Endothelial cell of coronary artery (primary cell): ENCODE data around the gene FAR2. TPM values are rescaled to one million over a fixed set of nuclear protein-coding genes. Genes with fewer than 3 reads are reported as not detected.

ENCODE experiments used
- total RNA-seq: library from RNA; depleted of rRNA; stranded (reverse); fragments of >200 nt; gene quantifications from 2 replicates; pipeline ENCODE4 v1.2.3, GENCODE V29; 2014

Gene FAR2
- 34.2 and 40.8 TPM in 2 replicates for total RNA-seq

DNA sequence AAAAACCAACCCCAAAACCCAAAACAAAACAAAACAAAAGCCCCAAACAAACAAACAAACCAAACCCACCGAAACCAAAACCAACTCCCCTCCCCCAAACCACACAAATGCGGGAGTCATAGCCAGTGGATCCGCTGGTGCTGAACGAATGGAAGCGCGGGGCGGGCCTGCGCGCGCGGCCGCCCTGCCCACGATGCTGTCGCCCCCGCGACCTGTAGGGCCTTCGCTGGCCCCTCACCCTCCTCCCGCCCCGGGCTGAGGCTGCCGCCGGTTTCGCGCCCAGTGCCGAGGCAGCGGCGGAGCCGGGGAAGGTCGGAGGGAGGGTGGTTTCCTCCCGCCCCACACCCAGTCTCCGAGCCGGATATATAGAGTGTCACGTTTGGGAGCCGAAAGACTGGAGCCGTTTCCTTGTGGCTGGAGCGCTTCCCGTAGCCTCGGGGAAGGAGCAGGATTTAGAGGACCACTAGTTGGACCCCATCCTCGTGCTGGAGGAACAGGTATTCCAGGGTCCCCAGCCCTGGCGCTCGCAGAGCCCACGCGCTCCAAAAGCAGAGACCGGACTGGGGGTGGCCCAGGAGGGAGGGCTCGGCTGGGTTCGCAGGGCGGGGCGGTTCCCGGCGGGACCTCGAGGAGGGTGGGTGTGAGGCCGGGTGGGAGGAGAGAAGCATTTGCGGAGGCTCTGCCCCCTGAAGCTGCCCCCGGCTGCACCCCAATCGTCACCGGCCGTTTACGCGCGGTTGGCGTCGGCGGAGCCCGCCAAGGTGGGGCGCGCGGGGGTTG is at the start of gene FAR2:
FAR2 (plus strand) TSS at position 368 of the 780 bp plus-strand sequence. CDS start 121,172 bp downstream, outside the sequence.

DNA sequence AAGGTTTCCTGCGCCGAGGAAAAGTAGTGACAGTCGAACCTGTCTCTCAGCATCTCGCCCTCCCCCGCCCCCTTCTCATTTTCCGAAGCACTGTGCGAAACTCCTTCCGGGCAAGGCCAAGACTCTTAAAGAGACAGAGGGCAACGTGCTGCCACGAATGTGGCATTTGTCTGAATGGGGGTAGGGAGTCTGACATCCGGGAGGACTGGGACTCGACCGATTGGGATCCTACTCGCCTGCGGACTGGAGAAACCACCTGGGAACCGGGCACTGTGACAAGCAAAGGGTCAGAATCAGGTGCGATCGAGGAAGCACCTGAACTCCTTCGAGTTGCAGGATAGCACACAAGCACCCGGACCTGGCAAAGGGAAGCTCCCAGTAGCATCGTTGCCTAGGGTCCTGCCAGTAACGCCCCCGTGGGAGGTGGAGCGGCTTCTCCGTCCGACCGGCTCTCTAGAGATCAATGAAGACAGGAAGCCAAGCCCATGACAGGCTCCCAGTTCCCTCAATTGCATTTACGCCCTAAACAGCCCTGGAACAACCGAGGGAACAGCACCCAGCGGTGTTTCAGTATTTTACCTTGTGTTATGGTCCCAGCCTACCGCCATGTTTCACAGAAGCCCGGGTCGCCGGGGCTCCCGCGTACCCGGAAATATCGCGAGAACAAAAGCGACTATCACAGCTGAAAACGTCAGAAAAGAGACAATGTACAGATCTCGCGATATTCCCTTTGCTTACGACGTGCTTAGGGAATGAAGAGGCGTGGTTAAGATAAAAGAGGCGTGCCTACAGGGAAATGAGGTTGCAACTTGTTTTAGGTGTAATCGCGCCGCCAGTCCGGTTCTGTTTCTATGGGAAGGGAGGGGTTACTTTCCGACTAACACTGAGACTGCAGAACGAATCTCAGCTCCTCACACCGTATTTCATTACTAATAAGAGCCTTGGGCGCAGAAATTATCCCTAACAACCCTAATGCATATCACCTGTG is 231.8 kb downstream of the FAR2 start, which contains the start of gene ERGIC2:
ERGIC2 (minus strand) TSS at position 637 of the 988 bp plus-strand sequence. CDS start 9,539 bp downstream, outside the sequence.

Other genes with a start within 250 kb of the FAR2 start
- 47.8 and 47.9 TPM in 2 replicates for gene ERGIC2, start 231.9 kb downstream of the FAR2 start, total RNA-seq